ENCODE results near the gene UBQLN2. TPM values are rescaled to one million over a fixed set of nuclear protein-coding genes. Genes with fewer than 3 reads are reported as not detected.
"Not testable (repeated sequence)": the region's sequence is repeated elsewhere in the genome, so short reads cannot be mapped to it uniquely, and the experiment has no call there.

UBQLN2 gene
- total and polyA plus RNA-seq, 12 donors = 6.8 to 44.0 (median 33.3) TPM

- Histone ChIP-seq H3K4me3 (no peak overlapping the region), H3K9me3 (replicated peaks in 1 of 3) (no peaks in the 10 kb centered on the region), H3K4me1 (replicated peaks in 1 of 2) (peaks cover 0 to 3% of the 10 kb centered on the region in 2 donors), H3K27me3 (no peaks in the 10 kb centered on the region), H3K27ac (no peak overlapping the region), H3K36me3 (replicated peaks in 1 of 2) (no peaks in the 10 kb centered on the region)
- WGBS, 4 donors = 74 to 87% (median 78%) methylated on average over 3 of the region's 3 CpGs
- no peak for DNase-seq
- intact Hi-C loops (cut with DNase I) = no loop called here
- TF ChIP-seq, protein P1, sequence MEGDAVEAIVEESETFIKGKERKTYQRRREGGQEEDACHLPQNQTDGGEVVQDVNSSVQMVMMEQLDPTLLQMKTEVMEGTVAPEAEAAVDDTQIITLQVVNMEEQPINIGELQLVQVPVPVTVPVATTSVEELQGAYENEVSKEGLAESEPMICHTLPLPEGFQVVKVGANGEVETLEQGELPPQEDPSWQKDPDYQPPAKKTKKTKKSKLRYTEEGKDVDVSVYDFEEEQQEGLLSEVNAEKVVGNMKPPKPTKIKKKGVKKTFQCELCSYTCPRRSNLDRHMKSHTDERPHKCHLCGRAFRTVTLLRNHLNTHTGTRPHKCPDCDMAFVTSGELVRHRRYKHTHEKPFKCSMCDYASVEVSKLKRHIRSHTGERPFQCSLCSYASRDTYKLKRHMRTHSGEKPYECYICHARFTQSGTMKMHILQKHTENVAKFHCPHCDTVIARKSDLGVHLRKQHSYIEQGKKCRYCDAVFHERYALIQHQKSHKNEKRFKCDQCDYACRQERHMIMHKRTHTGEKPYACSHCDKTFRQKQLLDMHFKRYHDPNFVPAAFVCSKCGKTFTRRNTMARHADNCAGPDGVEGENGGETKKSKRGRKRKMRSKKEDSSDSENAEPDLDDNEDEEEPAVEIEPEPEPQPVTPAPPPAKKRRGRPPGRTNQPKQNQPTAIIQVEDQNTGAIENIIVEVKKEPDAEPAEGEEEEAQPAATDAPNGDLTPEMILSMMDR (IDR thresholded peaks at IDR 0.05) = no peak
- no peak for TF ChIP-seq POLR2A (IDR thresholded peaks at IDR 0.05)
Measured at GRCh38 chrX:56574861-56575260, 11.4 kb downstream of the UBQLN2 start.

DNA sequence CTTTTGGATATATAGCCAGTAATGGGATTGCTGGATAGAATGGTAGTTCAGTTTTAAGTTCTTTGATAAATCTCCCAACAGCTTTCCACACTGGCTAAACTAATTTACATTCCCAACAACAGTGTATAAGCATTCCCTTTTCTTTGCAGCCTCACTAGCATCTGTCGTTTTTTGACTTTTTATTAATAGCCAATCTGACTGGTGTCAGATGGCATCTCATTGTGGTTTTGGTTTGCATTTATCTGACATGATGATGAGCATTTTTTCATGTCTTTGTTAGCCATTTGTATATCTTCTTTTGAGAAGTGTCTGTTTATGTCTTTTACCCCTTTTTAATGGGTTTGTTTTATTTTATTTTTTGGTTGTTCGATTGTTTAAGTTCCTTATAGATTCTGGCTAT, 13.3 kb downstream of the UBQLN2 start:
- 61 to 94% (median 79%) methylated on average over 2 of the region's 2 CpGs for WGBS, 4 donors
- H3K27me3 ChIP-seq = no peaks in the 10 kb centered on the region
- no peak overlapping the region for H3K4me3 ChIP-seq
- no peak for TF ChIP-seq POLR2A (IDR thresholded peaks at IDR 0.05)
- TF ChIP-seq, protein P1 (IDR thresholded peaks at IDR 0.05) = no peak
- no peak overlapping the region for H3K27ac ChIP-seq
- no peak for DNase-seq
- no peaks in the 10 kb centered on the region for H3K9me3 ChIP-seq (replicated peaks in 1 of 3)
- no peaks in the 10 kb centered on the region for H3K36me3 ChIP-seq (replicated peaks in 1 of 2)
- peaks cover 0 to 3% of the 10 kb centered on the region in 2 donors for H3K4me1 ChIP-seq (replicated peaks in 1 of 2)
- intact Hi-C loops (cut with DNase I) = no loop called here

- Histone ChIP-seq H3K9me3 (replicated peaks in 1 of 3) (no peaks in the 10 kb centered on the region), H3K4me3 (no peak overlapping the region), H3K36me3 (replicated peaks in 1 of 2) (no peaks in the 10 kb centered on the region), H3K27me3 (no peaks in the 10 kb centered on the region), H3K4me1 (replicated peaks in 1 of 2) (no peaks in the 10 kb centered on the region), H3K27ac (no peak overlapping the region)
- WGBS, 4 donors = 80 to 96% (median 84%) methylated on average over 1 to 11 of the region's 11 CpGs
- intact Hi-C loops (cut with DNase I) = no loop called here
- no peak for DNase-seq
- no peak for TF ChIP-seq POLR2A (IDR thresholded peaks at IDR 0.05)
- TF ChIP-seq, protein P1 (IDR thresholded peaks at IDR 0.05) = no peak
Measured at GRCh38 chrX:56588397-56589188, 25.2 kb downstream of the UBQLN2 start.

GRCh38 chrX:56591830-56592229, 28.4 kb downstream of the UBQLN2 start:
- intact Hi-C loops (cut with DNase I); DNase-seq: not testable (repeated sequence)
- 91 to 100% (median 100%) methylated on average over 2 of the region's 2 CpGs for WGBS, 4 donors

GRCh38 chrX:56600141-56600540, 36.7 kb downstream of the UBQLN2 start:
- Histone ChIP-seq H3K4me1 (replicated peaks in 1 of 2) (no peaks in the 10 kb centered on the region), H3K9me3 (replicated peaks in 1 of 3) (no peaks in the 10 kb centered on the region), H3K4me3 (no peak overlapping the region), H3K27me3 (peaks cover 6% of the 10 kb centered on the region), H3K36me3 (replicated peaks in 1 of 2) (no peaks in the 10 kb centered on the region), H3K27ac (no peak overlapping the region)
- no peak for DNase-seq
- intact Hi-C loops (cut with DNase I) = no loop called here
- TF ChIP-seq POLR2A (IDR thresholded peaks at IDR 0.05) = no peak
- TF ChIP-seq, protein P1 (IDR thresholded peaks at IDR 0.05) = no peak
- WGBS, 4 donors = 75 to 97% (median 92%) methylated on average over 2 of the region's 2 CpGs

More at GRCh38 chrX:56591830-56592229, 28.4 kb downstream of the UBQLN2 start:
- H3K4me3 ChIP-seq; H3K27ac ChIP-seq; H3K4me1 ChIP-seq (replicated peaks in 1 of 2); H3K36me3 ChIP-seq (replicated peaks in 1 of 2); H3K9me3 ChIP-seq (replicated peaks in 1 of 3); H3K27me3 ChIP-seq: not testable (repeated sequence)
